Measurements from ENCODE around the gene ENSA. TPM values are rescaled to one million over a fixed set of nuclear protein-coding genes. Genes with fewer than 3 reads are reported as not detected.

Gene ENSA
- total RNA-seq, 1 experiment from 2014 or later, result 212 TPM

DNA sequence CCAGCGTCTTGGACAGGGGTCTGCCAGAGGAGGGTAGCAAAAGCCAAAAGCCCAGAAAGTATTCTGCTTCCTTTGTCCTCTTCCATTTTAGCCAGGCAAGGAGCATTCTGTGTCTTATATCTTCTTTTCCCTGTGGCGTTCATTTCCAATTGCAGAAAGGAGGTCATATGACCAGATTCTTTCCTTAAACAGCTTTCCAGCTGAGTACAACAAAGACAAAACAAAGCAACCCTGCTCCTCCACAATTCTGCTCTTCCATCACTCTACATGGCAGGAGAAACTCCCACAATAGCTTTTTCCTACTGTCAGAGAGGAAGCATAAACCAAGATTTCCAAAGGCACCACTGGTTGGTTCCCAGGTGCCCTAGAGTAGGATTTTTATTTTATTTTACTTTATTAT, 19.7 kb downstream of the ENSA start:
- H3K9me3 ChIP-seq (ENCODE audit: control insufficient read depth, low read depth, low read length), result no peaks in the 10 kb centered on the region
- no peak overlapping the region for H2BK5ac ChIP-seq (ENCODE audit: insufficient read length, low read length)
- Mint-ChIP-seq H3K36me3 (ENCODE audit: insufficient read depth in 1 of 3, low read depth in 3 of 3) (peaks cover 14 to 34% (median 24%) of the 10 kb centered on the region in 3 experiments; a peak in 6 of 7 replicates), H3K4me3 (no peak overlapping the region), H3K9me3 (no peaks in the 10 kb centered on the region), H3K4me1 (peaks cover 20 to 23% of the 10 kb centered on the region in 2 experiments), H3K27ac (peak overlapping the region; percentile 54 to 94 (median 90); a peak in 6 of 7 replicates), H3K27me3 (ENCODE audit: low read depth) (no peaks in the 10 kb centered on the region)
- no peak for DNase-seq
- TF ChIP-seq, protein P1, sequence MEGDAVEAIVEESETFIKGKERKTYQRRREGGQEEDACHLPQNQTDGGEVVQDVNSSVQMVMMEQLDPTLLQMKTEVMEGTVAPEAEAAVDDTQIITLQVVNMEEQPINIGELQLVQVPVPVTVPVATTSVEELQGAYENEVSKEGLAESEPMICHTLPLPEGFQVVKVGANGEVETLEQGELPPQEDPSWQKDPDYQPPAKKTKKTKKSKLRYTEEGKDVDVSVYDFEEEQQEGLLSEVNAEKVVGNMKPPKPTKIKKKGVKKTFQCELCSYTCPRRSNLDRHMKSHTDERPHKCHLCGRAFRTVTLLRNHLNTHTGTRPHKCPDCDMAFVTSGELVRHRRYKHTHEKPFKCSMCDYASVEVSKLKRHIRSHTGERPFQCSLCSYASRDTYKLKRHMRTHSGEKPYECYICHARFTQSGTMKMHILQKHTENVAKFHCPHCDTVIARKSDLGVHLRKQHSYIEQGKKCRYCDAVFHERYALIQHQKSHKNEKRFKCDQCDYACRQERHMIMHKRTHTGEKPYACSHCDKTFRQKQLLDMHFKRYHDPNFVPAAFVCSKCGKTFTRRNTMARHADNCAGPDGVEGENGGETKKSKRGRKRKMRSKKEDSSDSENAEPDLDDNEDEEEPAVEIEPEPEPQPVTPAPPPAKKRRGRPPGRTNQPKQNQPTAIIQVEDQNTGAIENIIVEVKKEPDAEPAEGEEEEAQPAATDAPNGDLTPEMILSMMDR (conservative IDR thresholded peaks at IDR 0.05), result no peak
- H2BK12ac ChIP-seq (ENCODE audit: insufficient read length, low read depth, low read length), result no peak overlapping the region
- H3K14ac ChIP-seq (ENCODE audit: insufficient read depth, low read length), result 0 out of 2 replicates have a peak overlapping the region, but pooled peaks have one; percentile 78
- no peaks in the 10 kb centered on the region; the same call in 1 of the 2 replicates for H3K4me1 ChIP-seq (ENCODE audit: insufficient read depth, low read length)
- peak overlapping the region; percentile 55 for H3K27ac ChIP-seq (ENCODE audit: insufficient read length, low read depth, low read length)
- H3K27me3 ChIP-seq (ENCODE audit: insufficient read depth, low read length), result no peaks in the 10 kb centered on the region
- no peak overlapping the region for H3K56ac ChIP-seq (ENCODE audit: insufficient read length, low read depth, low read length)
- H2AFZ ChIP-seq (ENCODE audit: low read length), result no peak overlapping the region
- no peak overlapping the region for H3T11ph ChIP-seq (ENCODE audit: low read length)
- no peak overlapping the region for H4K5ac ChIP-seq (ENCODE audit: insufficient read length, low read depth, low read length)
- WGBS (ENCODE audit: extremely low coverage, insufficient read length, low lambda C conversion rate), result no CpG with 5 or more reads among the region's 2 CpGs
- no peak overlapping the region for H3K4ac ChIP-seq (ENCODE audit: low read depth, low read length)
- H3K4me2 ChIP-seq (ENCODE audit: insufficient read depth, insufficient read length, low read length), result no peak overlapping the region
- no peaks in the 10 kb centered on the region for H3K23me2 ChIP-seq (ENCODE audit: insufficient read length, low read depth, low read length, poor library complexity, severe bottlenecking)
- no peaks in the 10 kb centered on the region for H4K20me1 ChIP-seq (ENCODE audit: control insufficient read depth, insufficient read depth, insufficient read length)
- no peak overlapping the region for H4K8ac ChIP-seq (replicated peaks; ENCODE audit: insufficient read length, low read depth, low read length)
- no peak overlapping the region for H2AK5ac ChIP-seq (ENCODE audit: insufficient read length, low read length)
- no peak overlapping the region for H2BK20ac ChIP-seq (ENCODE audit: low read depth, low read length, poor library complexity, severe bottlenecking)
- no peak overlapping the region for H3K18ac ChIP-seq (ENCODE audit: insufficient read length, low read depth, low read length)
- no peaks in the 10 kb centered on the region for H3K79me1 ChIP-seq (ENCODE audit: insufficient read depth, low read depth, low read length, poor library complexity, severe bottlenecking)
- no peak overlapping the region for H3K23ac ChIP-seq (ENCODE audit: insufficient read length, low read depth, low read length)
- no peaks in the 10 kb centered on the region for H3K79me2 ChIP-seq (ENCODE audit: insufficient read depth, low read length)
- no peak overlapping the region for H2BK15ac ChIP-seq (ENCODE audit: low read depth, low read length)
- H2BK120ac ChIP-seq (ENCODE audit: low read depth, low read length, poor library complexity, severe bottlenecking), result peak overlapping the region; percentile 1
- H3K9ac ChIP-seq (ENCODE audit: extremely low read depth, insufficient read length, low read length), result no peak overlapping the region
- no peak overlapping the region for H4K91ac ChIP-seq (ENCODE audit: insufficient read length, low read depth, low read length)
